GM04504 (cell line): ENCODE data around the gene PNLIPRP1.

Experiments used
- DNase-seq: peaks from one replicate; pipeline ENCODE4 v3.0.0-alpha.2; 2012; ENCODE audit warnings: low read depth

Gene PNLIPRP1

GRCh38 chr10:116599991-116600390 is 9.2 kb downstream of the PNLIPRP1 start:
- no peak for DNase-seq

DNA sequence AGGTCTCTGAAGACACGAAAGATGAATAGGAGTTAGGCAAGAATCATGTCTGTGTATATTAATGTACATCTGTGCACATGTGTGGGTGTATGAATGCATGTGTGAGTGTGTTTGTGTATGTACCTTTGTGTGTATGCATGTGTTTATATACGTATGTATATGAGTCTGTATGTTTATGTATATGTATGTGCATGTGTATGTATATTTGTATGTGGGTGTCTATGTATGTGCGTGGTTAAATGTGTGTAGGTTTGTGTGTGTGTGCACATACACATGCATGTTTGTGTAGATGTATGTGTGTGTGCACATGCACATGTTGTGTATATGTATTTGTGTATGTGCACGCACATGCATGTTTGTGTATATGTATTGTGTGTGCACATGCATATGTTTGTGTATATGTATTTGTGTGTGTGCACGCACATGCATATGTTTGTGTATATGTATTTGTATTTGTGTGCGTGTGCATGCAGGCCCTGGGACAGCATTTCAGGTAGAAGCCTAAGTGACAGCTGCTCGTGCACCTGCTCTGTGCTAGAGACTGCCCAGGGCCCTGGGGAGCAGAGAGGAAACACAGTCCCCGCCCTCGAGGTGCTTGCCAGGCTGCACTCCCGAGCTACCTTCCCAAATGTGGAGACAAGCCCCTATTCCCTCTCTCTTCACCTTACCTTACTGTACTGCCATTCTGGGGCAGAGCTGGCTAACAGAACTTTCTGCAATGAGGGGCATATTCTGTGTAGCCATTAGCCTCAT is 12.1 kb downstream of the PNLIPRP1 start:
- DNase-seq, result no peak

DNA sequence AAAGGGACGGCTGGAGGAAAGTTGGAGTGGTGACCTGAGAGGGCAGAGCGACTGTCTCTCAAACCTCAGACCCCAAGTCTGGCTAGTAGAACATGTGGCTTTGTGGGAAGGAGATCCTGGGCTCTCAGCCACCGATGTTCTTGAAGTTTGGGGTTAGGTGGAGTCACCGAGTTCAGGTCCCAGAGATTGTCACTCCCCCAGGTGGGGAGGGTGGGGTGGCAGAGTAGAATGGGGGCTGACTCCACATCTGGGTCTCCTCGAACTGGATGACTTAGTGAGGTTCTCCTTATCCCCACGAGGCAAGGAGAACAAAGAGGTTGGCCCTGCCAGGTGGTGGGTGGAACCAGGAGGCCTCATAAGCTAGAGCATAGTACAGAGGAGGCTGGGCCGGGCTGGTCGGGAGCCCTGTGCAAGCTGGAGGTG is 15.3 kb downstream of the PNLIPRP1 start:
- DNase-seq, result no peak

GRCh38 chr10:116607336-116607735 is 16.6 kb downstream of the PNLIPRP1 start:
- no peak for DNase-seq

GRCh38 chr10:116608686-116609594 is 18.2 kb downstream of the PNLIPRP1 start:
- no peak for DNase-seq

GRCh38 chr10:116610443-116611152 is 19.8 kb downstream of the PNLIPRP1 start:
- DNase-seq, result no peak

DNA sequence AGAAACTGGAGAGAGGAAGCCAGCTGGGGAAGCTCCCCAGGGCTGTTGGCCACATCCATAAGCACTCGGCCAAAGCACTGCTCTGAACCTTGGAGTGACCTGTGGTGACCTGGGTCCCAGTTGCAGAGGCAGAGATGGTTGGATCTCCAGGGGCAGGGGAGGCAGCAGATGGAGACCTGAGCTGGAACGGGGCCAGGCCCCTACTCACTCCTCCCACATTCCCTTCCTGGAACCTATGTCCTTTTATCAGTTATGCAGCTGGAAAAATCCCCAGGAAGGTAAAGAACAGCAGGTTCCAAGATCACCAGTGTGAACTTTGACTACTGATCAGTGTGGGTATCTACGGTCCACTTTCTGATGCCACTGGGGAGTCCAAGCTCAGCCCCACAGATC is 20.4 kb downstream of the PNLIPRP1 start:
- no peak for DNase-seq

DNA sequence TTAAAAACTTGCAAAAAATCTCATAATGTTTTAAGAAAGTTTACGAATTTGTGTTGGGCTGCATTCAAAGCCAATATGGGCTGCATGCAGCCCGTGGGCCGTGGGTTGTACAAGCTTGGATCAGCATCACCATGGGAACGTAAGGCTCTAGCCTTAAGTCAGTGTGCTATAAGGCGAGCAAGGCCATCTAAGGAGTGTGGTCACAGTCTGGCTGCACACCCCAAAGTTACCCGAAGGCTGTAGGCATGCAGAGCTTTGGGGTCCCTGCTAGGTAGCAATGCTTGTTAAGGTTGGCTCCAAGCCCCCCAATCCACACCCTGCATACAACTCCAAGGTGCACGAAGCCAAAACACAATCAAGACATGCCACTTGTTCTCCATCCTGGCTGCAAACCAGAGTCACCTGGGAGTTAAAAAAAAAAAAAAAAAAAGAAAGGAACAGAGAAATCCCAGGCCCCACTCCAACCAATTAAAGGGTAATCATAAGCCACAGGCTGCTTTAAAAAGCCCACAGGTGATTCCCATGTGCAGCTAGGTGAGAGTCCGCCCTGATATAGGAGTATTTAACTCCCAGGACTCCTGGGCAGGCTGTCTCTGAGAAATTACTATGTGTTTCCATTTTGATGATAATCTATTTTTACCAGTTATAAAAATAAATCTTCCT is 21.5 kb downstream of the PNLIPRP1 start:
- no peak for DNase-seq

DNA sequence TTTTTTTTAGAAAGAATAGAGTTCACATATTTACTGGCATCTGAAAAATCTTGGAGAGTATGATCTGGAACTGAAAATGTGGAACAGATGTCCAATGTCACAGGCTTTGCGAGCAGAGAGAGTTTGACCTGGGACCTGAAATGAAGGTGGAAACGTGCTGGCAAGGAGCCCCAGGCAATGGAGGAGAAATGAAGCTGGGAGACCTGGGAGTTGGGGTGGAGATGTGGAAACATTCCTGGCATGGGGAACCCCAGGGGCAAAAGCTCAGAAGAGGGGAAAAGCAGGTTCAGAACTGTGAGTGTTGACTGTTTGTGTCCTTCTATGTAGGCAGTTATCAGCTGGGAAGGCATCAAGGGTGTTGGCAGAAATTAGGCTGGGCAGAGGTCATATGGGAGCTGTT is 22.7 kb downstream of the PNLIPRP1 start:
- DNase-seq, result no peak

DNA sequence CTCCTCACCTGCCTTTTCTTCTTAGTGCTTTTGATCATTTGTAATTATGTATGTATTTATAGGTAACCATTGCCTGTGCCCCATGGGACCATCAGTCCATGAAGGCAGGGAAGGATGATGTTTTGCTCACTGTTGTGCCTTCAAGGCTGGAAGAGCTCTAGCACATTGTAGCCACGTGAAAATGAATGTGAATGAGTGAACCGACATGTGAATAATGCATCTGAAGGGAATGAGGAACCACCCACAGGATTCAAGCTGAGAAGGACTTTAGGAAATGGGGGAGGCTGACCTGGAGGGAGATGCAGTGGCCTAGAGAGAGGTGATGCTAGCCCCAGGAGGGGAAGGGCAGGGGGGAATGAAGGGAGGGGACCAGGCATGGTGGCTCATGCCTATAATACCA is 24.0 kb downstream of the PNLIPRP1 start:
- DNase-seq, result no peak

DNA sequence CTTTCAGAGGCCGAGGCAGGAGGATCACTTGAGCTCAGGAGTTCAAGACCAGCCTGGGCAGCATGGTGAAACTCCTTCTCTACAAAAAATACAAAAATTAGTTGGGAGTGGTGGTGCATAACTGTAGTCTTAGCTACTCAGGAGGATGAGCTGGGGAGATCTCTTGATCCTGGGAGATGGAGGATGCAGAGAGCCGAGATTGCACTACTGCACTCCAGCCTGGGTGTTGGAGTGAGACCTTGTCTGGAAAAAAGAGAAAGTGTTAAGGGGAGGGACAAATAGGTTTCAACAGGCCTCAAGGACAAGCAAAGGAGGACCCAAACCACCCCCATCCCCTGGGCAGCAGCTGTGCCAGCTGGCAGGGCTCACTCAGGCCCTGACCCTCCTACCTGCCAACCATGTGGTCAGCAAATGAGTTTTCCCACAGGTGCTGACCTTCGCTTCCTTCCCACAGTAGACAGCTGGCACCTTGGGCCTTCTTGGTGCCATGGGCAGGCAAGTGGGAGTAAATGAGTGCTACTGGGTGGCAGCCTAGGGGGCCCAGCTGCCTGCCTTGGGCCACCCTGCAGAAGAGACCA is 24.5 kb downstream of the PNLIPRP1 start:
- DNase-seq, result no peak

GRCh38 chr10:116620423-116621400 is 30.0 kb downstream of the PNLIPRP1 start, which contains the start of gene PNLIPRP2:
PNLIPRP2 (plus strand) TSS chr10:116620953.
- no peak for DNase-seq

DNA sequence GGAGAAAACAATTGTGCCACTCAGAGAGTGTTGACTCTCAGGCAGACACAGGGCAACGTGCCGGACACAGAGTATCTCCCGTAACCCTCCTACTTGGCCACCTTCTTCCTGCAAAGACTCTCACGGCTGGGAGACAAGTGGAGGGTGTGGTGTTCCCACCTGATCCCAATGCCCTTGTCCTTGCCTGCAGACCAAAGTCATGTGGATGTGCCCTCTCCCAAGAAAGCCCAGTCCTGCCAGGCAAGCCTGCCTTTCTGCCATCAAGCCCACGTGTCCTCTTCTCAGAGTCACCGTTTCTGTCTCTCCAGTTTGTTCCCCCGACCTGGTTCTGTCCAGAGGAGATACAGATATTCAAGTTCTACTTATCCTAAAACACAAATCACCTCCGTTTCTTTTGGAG is 30.7 kb downstream of the PNLIPRP1 start:
- no peak for DNase-seq

DNA sequence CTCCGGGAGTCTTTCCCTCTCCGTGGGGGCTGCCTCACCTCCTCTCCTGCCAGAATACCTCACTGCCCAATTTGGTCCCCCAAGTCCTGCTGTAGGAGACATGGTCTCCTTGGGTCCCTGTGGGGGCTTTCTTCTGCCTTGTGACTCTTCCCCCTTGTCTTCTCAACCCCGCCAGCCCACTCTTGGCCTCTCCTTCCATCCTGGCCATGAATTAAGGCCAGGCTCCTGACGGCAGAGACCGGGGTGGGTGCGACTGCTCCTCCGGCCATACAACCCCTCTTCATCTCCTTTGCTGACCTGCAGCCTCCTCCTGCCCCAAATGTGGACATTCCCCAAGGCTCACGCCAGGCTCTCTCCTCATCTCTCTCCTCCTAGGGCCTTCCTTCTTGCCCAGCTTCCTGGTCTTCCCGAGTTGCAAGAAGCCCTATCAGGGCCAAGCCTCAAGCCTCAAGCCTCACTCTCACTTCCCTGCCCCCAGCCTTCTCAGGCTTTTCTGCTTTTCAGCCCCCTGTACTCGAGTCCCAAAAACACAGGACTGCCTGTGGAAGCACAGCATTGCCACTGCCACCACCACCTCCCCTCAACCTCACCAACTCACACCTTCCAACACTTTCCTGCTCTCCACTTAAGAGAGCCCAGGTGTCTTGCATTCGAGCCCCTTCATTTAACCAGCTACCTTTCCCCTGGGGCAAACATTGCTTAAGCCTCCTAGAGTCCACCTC is 31.3 kb downstream of the PNLIPRP1 start:
- DNase-seq, result no peak

DNA sequence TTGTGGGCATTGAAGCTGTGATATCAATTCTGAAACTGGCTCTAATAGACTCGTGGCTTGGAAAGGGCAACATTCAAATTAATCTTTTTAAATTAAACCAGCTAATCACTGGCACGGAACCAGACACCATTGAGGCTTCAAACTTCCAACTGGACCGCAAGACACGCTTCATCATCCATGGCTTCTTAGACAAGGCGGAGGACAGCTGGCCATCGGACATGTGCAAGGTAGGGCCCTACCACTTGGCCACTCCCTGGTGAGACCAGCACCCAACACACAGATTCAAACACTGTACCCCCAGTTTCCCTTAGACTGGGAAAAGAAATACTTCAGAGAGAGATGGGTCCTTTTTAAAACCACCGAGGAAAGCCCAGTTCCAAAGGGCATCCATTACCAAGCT is 35.1 kb downstream of the PNLIPRP1 start:
- no peak for DNase-seq

GRCh38 chr10:116626815-116627214 is 36.1 kb downstream of the PNLIPRP1 start:
- DNase-seq, result no peak

GRCh38 chr10:116627386-116627933 is 36.7 kb downstream of the PNLIPRP1 start:
- DNase-seq, result no peak

- no peak for DNase-seq
Measured at GRCh38 chr10:116629340-116629739, 38.6 kb downstream of the PNLIPRP1 start.

DNA sequence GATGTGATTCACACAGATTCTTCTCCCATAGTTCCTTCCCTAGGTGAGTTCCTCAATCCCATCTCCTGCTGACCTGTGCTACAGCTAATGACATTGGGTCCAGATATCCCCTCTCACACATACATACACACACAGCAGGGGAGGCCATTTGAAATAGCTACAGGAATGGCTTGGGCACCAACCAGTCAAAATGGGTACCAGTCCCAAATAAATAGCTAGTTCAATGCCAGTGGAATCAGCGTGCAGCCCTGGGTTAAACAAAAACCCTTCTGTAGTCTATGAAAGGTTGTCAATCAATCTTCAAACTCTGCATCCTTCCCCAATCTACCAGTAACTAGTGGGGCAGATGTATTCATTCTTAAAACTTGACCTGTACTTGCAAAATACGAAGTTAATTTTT is 39.3 kb downstream of the PNLIPRP1 start:
- DNase-seq, result no peak
